ENCODE measurements around the gene ATG9B. TPM values are rescaled to one million over a fixed set of nuclear protein-coding genes. Genes with fewer than 3 reads are reported as not detected.

The ATG9B gene
- total and polyA plus RNA-seq, 9 of the 15 experiments (the other 6 are each of a cell fraction or from before 2014, with no cell fraction given) = 0.29 to 8.0 (median 2.1) TPM

DNA sequence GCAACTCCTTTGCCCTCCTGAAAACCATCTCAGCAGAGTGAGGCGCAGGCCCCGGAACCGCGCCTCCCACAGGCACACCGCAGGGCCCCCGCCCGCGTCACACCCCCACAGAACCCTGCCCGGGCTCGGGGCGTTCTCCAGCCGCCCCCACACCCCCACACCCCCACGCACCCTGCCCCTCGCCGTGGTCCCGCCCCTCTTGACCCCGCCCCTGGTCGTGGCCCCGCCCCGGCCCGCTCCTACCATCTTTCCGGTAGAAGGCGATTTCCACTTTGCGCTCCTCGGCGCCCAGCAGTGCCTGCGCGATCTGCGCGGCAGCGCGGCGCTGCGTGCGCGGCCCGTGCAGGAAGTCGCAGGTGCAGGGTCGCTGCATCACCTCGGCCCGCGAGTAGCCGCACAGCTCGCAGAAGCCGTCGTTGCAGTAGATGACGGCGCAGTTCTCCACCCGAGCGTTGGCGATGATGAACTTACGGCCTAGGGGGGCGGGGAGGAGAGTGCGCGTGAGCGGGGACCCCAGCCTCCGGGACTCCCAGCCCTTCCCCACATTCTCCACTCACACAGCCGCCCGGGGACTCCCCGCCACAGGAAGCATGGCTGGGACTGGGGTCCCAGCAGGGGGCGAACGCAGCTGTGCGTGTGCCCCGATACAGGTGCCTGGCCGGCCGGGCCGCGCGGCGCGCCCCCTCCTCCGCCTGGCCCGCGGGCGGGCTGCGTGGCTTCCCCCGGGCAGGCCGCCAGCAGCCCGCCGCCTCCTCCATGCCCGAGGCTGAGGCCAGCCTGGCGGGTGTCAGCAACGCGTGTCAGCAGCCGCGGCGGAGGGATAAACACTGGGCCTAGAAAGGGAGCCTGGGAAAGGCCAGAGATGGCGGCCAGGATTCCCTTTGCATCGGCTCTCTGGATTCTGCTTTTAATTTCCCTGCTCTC, 49.6 kb downstream of the ATG9B start (continued):
- TF ChIP-seq IRF9 (tag; IDR thresholded peaks at IDR 0.05) (no peak), RNF2 (IDR thresholded peaks at IDR 0.05) (peak; percentile 47; the same call in 1 of the 2 replicates), CREB3L1 (IDR thresholded peaks at IDR 0.05; ENCODE audit: borderline replicate concordance, low read depth) (peak; percentile 69; the same call in 1 of the 2 replicates), POU5F1 (IDR thresholded peaks at IDR 0.05; ENCODE audit: borderline replicate concordance, low read depth, low read length, partially characterized antibody) (no peak), E2F6 (IDR thresholded peaks at IDR 0.05; ENCODE audit: borderline replicate concordance in 1 of 2, extremely low read depth in 1 of 2, insufficient read depth in 1 of 2, insufficient read length in 1 of 2, low read depth in 1 of 2, low read length in 1 of 2, poor library complexity in 1 of 2, severe bottlenecking in 1 of 2) (peak; percentile 50 to 83), HES1 (IDR thresholded peaks at IDR 0.05; ENCODE audit: low read depth) (peak; percentile 15; the same call in 1 of the 2 replicates), ESRRA (IDR thresholded peaks at IDR 0.05; ENCODE audit: borderline replicate concordance, low read depth) (peak; percentile 34), KLF1 (tag; IDR thresholded peaks at IDR 0.05) (peak; percentile 59; the same call in 1 of the 2 replicates), ZNF263 (CRISPR knock-in tag; IDR thresholded peaks at IDR 0.05; ENCODE audit: borderline replicate concordance) (0 out of 2 replicates have a peak, but pooled peaks have one; percentile 15), SMAD4 (CRISPR knock-in tag; conservative IDR thresholded peaks at IDR 0.05) (peak; percentile 78), ZBTB9 (CRISPR knock-in tag; IDR thresholded peaks at IDR 0.05) (peak; percentile 63; the same call in 1 of the 2 replicates), NFRKB (IDR thresholded peaks at IDR 0.05; ENCODE audit: low read depth) (no peak), PHF20 (IDR thresholded peaks at IDR 0.05; ENCODE audit: partially characterized antibody) (peak; percentile 45), ETV1 (tag; conservative IDR thresholded peaks at IDR 0.05; ENCODE audit: low read depth) (peak; percentile 42; the same call in 1 of the 2 replicates), HIVEP1 (CRISPR knock-in tag; IDR thresholded peaks at IDR 0.05) (no peak), MCM2 (IDR thresholded peaks at IDR 0.05; ENCODE audit: low read depth) (no peak)
- TF ChIP-seq, protein P1, sequence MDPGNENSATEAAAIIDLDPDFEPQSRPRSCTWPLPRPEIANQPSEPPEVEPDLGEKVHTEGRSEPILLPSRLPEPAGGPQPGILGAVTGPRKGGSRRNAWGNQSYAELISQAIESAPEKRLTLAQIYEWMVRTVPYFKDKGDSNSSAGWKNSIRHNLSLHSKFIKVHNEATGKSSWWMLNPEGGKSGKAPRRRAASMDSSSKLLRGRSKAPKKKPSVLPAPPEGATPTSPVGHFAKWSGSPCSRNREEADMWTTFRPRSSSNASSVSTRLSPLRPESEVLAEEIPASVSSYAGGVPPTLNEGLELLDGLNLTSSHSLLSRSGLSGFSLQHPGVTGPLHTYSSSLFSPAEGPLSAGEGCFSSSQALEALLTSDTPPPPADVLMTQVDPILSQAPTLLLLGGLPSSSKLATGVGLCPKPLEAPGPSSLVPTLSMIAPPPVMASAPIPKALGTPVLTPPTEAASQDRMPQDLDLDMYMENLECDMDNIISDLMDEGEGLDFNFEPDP (CRISPR knock-in tag; IDR thresholded peaks at IDR 0.05) = no peak
